Neural progenitor cell (in vitro differentiated cells): Measurements from ENCODE around the gene RHCG.

Experiments
- CTCF ChIP-seq: fragments of 200-600 bp; sonication (generic); IDR thresholded peaks from 2 replicates; pipeline ENCODE4 v1.5.1; 2017; ENCODE audit warnings: antibody characterized with exemption, mild to moderate bottlenecking
- EZH2 ChIP-seq: fragments of 200-600 bp; sonication (generic); IDR thresholded peaks from 2 replicates; pipeline ENCODE4 v1.6.1; 2017; ENCODE audit warnings: antibody characterized with exemption, mild to moderate bottlenecking, moderate library complexity
- EZH2phosphoT487 ChIP-seq: fragments of 200-600 bp; sonication (generic); IDR thresholded peaks from 2 replicates; pipeline ENCODE4 v1.6.1; 2017; ENCODE audit warnings: antibody characterized with exemption

GRCh38 chr15:89463113-89463512 is 33.3 kb downstream of the RHCG start:
- TF ChIP-seq CTCF (no peak), EZH2 (no peak), EZH2phosphoT487 (no peak)
